Measurements from ENCODE around the gene NMT2.

DNA sequence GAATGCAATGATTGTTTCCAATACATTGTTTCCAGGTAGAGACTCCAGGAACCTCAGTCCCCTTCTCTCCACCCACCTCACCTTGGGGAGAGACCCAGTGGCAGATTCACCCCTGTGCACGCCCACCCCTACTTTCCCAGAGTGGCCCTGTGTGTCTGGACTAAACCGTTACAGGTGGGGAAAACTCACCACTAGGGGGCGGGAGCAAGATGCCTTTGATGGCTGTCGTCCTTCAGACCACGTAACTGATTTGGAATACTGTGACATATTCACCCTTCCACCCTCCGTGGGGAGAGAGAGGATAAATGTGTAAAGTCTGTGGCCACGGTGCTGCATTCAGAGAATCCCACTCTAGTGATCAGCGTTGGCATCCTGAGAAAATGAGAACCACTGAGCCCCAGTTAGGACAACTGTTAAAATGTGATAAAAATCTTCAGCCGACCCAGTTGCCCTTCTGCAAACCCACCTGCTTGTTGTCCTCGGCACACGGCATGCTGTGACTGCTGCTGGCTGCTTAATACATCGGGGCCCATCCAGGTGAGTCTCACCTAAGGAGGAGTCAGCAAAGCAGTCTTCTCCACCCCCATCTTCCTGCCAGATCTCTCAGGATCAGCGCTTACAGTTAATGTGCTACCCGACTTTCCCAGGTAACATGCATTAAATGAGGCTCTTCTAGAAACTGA lies 41.5 kb upstream of the NMT2 start:
- TF ChIP-seq EZH2 (IDR thresholded peaks at IDR 0.05) (no peak), POLR2AphosphoS5 (IDR thresholded peaks at IDR 0.05; ENCODE audit: borderline replicate concordance, low read depth, low read length) (no peak)

Data from SK-N-MC (cell line).